GM18909 (cell line): ENCODE measurements around the gene NPRL2.
"Not testable (repeated sequence)": the region's sequence is repeated elsewhere in the genome, so short reads cannot be mapped to it uniquely, and the experiment has no call there.

Source experiments
- ATAC-seq: cut with Tn5 transposase; IDR thresholded peaks from one replicate; pipeline ENCODE4 v1.9.1; 2021; ENCODE audit warnings: mild to moderate bottlenecking; ENCODE audit not compliant: unreplicated experiment, poor library complexity

The NPRL2 gene

DNA sequence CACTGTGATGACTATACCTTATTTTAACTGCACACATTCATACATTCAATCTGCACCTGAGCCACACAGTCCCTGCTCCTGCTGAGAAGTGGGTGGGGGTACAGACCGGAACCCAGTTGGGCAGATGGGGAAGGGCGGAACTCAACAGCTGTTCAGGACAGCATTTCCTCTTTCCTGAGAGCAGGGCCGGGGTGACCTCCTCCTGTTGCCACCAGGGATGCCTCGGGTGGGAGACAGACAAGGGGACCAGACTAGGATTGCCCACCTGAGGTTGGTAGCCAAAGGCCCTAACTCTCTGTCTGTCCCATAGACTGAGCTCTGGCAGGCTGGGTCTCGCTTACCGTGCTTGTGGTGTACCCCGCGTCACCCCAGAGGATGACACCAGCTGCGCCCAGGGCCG lies 32.0 kb downstream of the NPRL2 start:
- no peak for ATAC-seq

GRCh38 chr3:50318163-50318562 lies 32.4 kb downstream of the NPRL2 start:
- no peak for ATAC-seq

- no peak for ATAC-seq
Measured at GRCh38 chr3:50317300-50317699, 33.3 kb downstream of the NPRL2 start.

- no peak for ATAC-seq
Measured at GRCh38 chr3:50316657-50317242, 33.8 kb downstream of the NPRL2 start.

- no peak for ATAC-seq
Measured at GRCh38 chr3:50314816-50315215, 35.8 kb downstream of the NPRL2 start.

DNA sequence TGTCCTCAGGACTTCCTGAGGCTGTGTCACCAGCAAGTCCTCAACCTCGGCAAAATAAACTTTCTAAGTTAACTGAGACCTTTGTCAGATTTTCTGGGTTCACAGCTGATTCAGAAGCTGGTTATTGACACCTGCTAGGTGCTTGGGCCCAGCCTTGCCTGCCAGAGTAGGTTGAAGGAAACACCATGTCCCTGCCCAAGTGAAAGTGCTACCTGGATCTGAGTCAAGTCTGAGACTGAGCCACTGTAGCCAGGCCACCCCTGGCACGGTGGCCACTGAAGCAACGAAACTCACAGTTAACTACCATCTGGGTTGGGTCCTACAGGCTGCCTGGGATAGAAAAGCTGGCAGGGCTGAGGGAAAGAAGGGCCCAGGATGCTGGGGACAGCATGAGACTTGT lies 36.2 kb downstream of the NPRL2 start:
- no peak for ATAC-seq

DNA sequence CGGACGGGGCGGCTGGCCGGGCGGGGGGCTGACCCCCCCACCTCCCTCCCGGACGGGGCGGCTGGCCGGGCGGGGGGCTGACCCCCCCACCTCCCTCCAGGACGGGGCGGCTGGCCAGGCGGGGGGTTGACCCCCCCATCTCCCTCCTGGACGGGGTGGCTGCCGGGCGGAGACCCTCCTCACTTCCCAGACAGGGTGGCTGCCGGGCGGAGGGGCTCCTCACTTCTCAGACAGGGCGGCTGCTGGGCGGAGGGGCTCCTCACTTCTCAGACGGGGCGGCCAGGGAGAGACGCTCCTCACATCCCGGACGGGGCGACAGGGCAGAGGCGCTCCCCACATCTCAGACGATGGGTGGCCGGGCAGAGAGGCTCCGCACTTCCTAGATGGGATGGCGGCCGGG lies 38.5 kb downstream of the NPRL2 start:
- not testable (repeated sequence) for ATAC-seq

DNA sequence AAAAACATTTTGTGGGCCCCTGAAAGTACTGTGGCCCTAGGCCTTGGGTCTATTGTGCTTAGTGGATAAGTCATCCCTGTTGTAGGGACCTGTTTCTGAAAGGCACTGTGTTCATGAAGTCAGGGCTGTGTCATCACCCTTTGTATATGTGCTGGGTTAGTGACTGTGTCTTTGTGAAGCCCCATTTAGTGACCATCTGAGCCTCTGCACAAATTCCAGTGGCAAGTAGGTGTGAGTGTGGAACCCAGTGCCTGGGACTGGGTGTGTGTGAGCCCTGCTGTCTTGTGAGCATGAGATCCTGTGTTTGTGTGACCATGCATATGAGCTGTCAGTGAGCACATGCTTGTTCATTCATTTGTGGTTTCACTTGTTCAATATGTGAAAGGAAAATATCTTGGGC lies 46.0 kb downstream of the NPRL2 start:
- ATAC-seq, result no peak

- ATAC-seq, result no peak
Measured at GRCh38 chr3:50303013-50303815, 47.4 kb downstream of the NPRL2 start, which contains the start of gene HYAL1. HYAL1 (minus strand) TSS chr3:50303574; CDS start chr3:50302956, 618 bp downstream.

DNA sequence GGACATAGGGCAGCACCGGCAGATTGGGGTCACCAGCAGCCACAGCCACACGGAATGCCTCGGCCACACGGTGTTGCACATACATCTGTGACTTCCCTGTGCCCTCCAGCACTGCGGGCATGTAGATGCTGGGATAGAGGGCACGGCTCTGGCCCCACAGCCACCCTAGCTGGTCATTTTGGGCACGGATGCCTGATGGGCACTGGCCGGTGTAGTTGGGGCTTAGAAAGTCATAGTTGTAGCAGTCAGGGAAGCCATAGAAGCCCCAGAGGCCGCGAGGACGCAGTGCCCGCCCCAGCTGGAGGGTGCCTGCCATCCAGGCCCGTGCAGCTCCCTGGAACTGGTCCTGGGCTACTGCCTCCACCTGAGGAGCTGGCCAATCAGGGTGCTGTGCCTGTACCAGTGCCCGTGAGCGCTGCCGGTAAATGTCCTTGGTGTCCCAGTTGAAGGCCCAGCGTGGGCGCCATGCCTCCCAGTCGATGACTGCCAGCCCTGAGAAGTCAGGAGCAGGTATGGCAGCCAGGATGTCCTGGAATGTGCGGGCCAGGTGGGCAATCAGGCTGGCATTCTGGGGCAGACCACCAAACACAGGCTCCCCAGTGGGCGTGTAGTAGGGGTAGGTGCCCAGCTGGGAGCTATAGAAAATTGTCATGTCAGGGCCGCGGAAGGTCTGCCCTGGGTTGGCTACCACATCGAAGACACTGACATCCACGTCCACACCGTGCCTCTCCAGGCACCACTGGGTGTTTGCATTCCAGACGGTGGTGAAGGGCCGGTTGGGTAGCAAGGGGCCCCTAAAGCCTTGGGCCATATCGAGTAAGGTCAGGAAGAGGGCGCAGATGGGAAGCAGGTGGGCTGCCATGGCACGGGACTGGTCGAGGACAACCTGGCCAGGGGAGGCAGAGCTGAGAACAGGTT lies 48.2 kb downstream of the NPRL2 start:
- no peak for ATAC-seq

- ATAC-seq, result no peak
Measured at GRCh38 chr3:50300681-50301254, 49.8 kb downstream of the NPRL2 start.

DNA sequence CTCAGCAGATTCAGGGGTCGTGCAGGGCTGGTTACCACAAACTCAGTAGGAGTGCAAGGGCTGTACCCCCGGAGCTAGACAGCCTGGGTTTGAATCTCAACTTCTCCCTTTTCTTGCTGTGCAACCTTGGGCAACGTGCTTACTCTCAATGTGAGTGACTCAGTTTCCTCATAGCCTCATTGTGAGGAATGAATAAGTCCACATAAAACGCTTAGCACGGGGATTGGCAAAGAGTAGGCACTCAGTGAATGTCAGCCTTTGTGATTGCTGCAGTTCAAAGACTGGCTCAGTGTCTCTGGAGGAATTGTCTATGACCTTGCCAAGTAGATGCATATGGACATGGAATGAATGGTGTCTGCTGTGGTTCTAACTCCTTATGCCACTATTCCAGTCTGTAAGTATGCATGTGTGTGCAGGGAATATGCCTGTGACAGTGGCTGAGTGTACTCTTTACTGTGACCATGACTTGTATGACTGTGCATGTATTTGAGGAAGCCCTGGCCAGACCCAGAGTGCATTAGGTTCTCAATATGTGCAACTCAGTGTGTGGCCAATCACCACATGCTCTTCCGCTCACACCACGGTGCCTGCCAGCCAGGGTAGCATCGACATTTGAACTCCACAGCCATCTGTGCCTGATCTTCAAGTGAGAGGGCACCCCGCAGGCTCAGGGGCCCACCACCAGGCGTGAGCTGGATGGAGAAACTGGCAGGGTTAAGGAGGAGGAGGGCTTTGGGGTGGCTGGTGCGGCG lies 50.5 kb downstream of the NPRL2 start:
- no peak for ATAC-seq

DNA sequence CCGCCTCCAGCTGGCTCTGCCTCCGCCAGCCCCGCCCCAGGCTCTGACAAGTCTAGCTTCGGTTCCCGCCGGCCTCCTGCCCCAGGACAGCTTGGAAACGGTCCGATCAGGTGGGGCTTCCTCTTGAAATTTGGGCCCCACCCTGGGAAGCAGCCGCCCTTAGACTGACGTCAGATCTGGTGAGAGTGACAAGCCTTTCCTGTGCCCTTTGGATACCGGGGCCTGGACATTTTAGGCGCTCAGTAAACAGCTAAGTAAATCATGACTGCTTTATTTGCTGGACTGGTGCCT lies 51.0 kb downstream of the NPRL2 start:
- no peak for ATAC-seq

- ATAC-seq, result peak; percentile 86
Measured at GRCh38 chr3:50298836-50299637, 51.5 kb downstream of the NPRL2 start, which contains the start of the genes HYAL3 and NAA80. HYAL3 (minus strand) TSS chr3:50299405; CDS start chr3:50295602, 3,803 bp downstream. NAA80 (minus strand) TSS chr3:50299405; CDS start chr3:50297463, 1,942 bp downstream.

GRCh38 chr3:50297896-50298725 lies 52.5 kb downstream of the NPRL2 start:
- no peak for ATAC-seq

- ATAC-seq, result no peak
Measured at GRCh38 chr3:50297384-50297775, 53.2 kb downstream of the NPRL2 start.
